ENCODE measurements around the gene ETF1. TPM values are rescaled to one million over a fixed set of nuclear protein-coding genes. Genes with fewer than 3 reads are reported as not detected.

Gene ETF1
- total and polyA plus RNA-seq, 9 of the 15 experiments (the other 6 are each of a cell fraction or from before 2014, with no cell fraction given): 53.7 to 209 (median 164) TPM

DNA sequence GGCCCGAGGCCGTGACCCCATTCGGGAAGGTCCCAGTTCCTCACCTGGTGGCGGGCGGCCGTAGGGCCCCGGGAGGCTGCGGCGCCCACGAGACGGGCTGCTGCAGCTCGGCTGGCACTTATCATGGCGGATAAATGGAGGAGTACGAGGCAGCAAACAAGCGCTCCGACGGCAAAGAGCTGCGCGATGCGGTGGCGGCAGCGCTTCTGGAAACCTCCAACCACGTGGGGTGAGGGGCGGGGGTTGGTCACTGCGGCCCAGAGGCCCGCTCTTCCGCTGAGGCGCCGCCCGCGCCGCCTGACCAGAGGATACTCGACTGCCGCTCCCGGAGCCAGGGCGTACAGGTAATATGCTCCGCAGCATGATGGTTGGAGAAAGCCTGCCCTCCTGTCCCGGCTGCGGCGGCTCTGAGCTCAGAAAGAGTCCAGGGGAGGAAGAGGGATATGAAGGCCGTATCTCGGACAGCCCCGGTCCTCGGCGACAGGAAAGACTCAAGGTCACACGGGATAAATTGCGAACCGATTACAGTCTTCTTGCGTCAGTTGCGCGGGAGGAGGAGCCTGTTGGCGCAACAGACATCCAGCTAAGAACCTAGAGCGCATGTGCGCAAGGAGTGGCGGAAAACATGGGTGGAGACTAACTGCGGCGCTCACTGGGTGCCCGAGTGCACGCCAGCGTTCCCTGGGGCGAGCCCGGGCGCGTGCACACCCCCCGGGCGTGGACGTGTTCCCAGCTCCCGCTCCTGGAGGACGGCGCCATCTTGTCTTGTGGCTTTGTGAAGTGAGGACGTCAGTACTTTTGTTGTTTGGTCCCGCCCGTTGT lies 32.4 kb upstream of the ETF1 start, which contains the start of gene HSPA9 (continued):
- TF ChIP-seq, protein P1, sequence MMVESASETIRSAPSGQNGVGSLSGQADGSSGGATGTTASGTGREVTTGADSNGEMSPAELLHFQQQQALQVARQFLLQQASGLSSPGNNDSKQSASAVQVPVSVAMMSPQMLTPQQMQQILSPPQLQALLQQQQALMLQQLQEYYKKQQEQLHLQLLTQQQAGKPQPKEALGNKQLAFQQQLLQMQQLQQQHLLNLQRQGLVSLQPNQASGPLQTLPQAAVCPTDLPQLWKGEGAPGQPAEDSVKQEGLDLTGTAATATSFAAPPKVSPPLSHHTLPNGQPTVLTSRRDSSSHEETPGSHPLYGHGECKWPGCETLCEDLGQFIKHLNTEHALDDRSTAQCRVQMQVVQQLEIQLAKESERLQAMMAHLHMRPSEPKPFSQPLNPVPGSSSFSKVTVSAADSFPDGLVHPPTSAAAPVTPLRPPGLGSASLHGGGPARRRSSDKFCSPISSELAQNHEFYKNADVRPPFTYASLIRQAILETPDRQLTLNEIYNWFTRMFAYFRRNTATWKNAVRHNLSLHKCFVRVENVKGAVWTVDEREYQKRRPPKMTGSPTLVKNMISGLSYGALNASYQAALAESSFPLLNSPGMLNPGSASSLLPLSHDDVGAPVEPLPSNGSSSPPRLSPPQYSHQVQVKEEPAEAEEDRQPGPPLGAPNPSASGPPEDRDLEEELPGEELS (CRISPR knock-in tag; IDR thresholded peaks at IDR 0.05; ENCODE audit: borderline replicate concordance): peak; percentile 91; the same call in 1 of the 2 replicates
- peak; percentile 76; the same call in 1 of the 2 replicates for TF ChIP-seq SAFB (IDR thresholded peaks at IDR 0.05; ENCODE audit: borderline replicate concordance, low read depth, low read length)
- TF ChIP-seq MCM2 (IDR thresholded peaks at IDR 0.05; ENCODE audit: low read depth): no peak
- TF ChIP-seq, protein P2, sequence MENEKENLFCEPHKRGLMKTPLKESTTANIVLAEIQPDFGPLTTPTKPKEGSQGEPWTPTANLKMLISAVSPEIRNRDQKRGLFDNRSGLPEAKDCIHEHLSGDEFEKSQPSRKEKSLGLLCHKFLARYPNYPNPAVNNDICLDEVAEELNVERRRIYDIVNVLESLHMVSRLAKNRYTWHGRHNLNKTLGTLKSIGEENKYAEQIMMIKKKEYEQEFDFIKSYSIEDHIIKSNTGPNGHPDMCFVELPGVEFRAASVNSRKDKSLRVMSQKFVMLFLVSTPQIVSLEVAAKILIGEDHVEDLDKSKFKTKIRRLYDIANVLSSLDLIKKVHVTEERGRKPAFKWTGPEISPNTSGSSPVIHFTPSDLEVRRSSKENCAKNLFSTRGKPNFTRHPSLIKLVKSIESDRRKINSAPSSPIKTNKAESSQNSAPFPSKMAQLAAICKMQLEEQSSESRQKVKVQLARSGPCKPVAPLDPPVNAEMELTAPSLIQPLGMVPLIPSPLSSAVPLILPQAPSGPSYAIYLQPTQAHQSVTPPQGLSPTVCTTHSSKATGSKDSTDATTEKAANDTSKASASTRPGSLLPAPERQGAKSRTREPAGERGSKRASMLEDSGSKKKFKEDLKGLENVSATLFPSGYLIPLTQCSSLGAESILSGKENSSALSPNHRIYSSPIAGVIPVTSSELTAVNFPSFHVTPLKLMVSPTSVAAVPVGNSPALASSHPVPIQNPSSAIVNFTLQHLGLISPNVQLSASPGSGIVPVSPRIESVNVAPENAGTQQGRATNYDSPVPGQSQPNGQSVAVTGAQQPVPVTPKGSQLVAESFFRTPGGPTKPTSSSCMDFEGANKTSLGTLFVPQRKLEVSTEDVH (IDR thresholded peaks at IDR 0.05; ENCODE audit: low read depth, partially characterized antibody): peak; percentile 7
- TF ChIP-seq ZNF77 (CRISPR knock-in tag; IDR thresholded peaks at IDR 0.05): no peak
- TF ChIP-seq TSC22D4 (tag; IDR thresholded peaks at IDR 0.05): no peak
- peak; percentile 95 for TF ChIP-seq POLR2B (IDR thresholded peaks at IDR 0.05; ENCODE audit: low read depth, partially characterized antibody)
- TF ChIP-seq, protein P3, sequence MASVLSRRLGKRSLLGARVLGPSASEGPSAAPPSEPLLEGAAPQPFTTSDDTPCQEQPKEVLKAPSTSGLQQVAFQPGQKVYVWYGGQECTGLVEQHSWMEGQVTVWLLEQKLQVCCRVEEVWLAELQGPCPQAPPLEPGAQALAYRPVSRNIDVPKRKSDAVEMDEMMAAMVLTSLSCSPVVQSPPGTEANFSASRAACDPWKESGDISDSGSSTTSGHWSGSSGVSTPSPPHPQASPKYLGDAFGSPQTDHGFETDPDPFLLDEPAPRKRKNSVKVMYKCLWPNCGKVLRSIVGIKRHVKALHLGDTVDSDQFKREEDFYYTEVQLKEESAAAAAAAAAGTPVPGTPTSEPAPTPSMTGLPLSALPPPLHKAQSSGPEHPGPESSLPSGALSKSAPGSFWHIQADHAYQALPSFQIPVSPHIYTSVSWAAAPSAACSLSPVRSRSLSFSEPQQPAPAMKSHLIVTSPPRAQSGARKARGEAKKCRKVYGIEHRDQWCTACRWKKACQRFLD (CRISPR knock-in tag; IDR thresholded peaks at IDR 0.05): peak; percentile 81; the same call in 1 of the 2 replicates
- peak; percentile 67 for TF ChIP-seq SIN3B (IDR thresholded peaks at IDR 0.05; ENCODE audit: low read depth)
- TF ChIP-seq ZBTB8A (IDR thresholded peaks at IDR 0.05; ENCODE audit: partially characterized antibody): no peak
- TF ChIP-seq, protein P4, sequence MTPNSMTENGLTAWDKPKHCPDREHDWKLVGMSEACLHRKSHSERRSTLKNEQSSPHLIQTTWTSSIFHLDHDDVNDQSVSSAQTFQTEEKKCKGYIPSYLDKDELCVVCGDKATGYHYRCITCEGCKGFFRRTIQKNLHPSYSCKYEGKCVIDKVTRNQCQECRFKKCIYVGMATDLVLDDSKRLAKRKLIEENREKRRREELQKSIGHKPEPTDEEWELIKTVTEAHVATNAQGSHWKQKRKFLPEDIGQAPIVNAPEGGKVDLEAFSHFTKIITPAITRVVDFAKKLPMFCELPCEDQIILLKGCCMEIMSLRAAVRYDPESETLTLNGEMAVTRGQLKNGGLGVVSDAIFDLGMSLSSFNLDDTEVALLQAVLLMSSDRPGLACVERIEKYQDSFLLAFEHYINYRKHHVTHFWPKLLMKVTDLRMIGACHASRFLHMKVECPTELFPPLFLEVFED (CRISPR knock-in tag; conservative IDR thresholded peaks at IDR 0.05): 0 out of 2 replicates have a peak, but pooled peaks have one; percentile 5
- TF ChIP-seq ZNF444 (CRISPR knock-in tag; IDR thresholded peaks at IDR 0.05): no peak
- TF ChIP-seq, protein P5, sequence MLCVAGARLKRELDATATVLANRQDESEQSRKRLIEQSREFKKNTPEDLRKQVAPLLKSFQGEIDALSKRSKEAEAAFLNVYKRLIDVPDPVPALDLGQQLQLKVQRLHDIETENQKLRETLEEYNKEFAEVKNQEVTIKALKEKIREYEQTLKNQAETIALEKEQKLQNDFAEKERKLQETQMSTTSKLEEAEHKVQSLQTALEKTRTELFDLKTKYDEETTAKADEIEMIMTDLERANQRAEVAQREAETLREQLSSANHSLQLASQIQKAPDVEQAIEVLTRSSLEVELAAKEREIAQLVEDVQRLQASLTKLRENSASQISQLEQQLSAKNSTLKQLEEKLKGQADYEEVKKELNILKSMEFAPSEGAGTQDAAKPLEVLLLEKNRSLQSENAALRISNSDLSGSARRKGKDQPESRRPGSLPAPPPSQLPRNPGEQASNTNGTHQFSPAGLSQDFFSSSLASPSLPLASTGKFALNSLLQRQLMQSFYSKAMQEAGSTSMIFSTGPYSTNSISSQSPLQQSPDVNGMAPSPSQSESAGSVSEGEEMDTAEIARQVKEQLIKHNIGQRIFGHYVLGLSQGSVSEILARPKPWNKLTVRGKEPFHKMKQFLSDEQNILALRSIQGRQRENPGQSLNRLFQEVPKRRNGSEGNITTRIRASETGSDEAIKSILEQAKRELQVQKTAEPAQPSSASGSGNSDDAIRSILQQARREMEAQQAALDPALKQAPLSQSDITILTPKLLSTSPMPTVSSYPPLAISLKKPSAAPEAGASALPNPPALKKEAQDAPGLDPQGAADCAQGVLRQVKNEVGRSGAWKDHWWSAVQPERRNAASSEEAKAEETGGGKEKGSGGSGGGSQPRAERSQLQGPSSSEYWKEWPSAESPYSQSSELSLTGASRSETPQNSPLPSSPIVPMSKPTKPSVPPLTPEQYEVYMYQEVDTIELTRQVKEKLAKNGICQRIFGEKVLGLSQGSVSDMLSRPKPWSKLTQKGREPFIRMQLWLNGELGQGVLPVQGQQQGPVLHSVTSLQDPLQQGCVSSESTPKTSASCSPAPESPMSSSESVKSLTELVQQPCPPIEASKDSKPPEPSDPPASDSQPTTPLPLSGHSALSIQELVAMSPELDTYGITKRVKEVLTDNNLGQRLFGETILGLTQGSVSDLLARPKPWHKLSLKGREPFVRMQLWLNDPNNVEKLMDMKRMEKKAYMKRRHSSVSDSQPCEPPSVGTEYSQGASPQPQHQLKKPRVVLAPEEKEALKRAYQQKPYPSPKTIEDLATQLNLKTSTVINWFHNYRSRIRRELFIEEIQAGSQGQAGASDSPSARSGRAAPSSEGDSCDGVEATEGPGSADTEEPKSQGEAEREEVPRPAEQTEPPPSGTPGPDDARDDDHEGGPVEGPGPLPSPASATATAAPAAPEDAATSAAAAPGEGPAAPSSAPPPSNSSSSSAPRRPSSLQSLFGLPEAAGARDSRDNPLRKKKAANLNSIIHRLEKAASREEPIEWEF (CRISPR knock-in tag; IDR thresholded peaks at IDR 0.05): no peak
